GM19395 (cell line): ENCODE data around the gene PAFAH2.

Experiments used
- ATAC-seq: cut with Tn5 transposase; IDR thresholded peaks from one replicate; pipeline ENCODE4 v1.9.1; 2021; ENCODE audit warnings: mild to moderate bottlenecking, moderate library complexity; ENCODE audit not compliant: unreplicated experiment

PAFAH2 gene

GRCh38 chr1:26031611-26032220, 33.9 kb upstream of the PAFAH2 start:
- no peak for ATAC-seq

DNA sequence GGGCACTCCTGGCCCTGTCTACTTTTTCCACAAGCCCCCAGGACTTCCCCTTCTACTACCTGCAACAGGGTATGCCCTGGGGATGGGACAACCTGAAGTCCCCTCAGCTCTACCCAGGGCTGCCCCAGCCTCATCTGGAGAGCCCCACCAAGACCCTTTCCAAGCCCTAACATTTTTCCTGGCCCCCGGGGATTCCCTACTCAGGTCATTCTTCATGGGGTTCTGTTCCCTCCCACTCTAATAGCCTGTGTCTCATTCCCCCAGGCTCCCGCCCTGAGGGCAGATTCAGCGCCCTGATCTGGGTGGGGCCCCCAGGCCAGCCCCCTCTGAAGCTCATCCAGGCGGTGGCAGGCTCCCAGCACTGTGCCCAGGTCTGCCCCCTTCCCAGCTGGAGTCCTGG, 33.3 kb upstream of the PAFAH2 start:
- ATAC-seq = no peak

- ATAC-seq = no peak
Measured at GRCh38 chr1:26029864-26030481, 32.1 kb upstream of the PAFAH2 start.

GRCh38 chr1:26029054-26029863, 31.4 kb upstream of the PAFAH2 start:
- no peak for ATAC-seq

DNA sequence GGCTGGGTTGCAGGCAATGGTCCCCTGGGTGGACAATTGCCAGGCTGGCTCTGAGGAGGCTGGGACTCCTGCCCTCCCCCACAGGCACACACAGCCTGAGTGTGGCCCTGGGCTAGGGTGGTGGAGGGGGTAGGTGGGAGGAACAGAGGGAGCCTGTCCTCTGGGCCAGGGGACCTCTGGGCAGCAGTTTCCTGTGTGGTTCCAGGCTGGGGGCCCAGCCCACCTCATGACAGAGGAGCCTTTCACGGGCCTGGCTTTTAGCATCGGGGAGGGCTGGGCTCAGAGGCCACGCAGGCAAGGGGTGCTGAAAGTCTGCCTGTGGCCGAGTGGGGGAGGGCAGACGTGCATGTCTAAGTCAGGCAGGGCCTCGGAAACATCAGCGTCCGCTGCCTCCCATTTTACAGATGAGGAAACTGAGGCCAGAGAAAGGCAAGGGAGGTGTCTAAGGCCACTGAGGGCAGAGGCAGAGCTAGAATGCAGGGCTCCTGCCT, 30.7 kb upstream of the PAFAH2 start:
- no peak for ATAC-seq

DNA sequence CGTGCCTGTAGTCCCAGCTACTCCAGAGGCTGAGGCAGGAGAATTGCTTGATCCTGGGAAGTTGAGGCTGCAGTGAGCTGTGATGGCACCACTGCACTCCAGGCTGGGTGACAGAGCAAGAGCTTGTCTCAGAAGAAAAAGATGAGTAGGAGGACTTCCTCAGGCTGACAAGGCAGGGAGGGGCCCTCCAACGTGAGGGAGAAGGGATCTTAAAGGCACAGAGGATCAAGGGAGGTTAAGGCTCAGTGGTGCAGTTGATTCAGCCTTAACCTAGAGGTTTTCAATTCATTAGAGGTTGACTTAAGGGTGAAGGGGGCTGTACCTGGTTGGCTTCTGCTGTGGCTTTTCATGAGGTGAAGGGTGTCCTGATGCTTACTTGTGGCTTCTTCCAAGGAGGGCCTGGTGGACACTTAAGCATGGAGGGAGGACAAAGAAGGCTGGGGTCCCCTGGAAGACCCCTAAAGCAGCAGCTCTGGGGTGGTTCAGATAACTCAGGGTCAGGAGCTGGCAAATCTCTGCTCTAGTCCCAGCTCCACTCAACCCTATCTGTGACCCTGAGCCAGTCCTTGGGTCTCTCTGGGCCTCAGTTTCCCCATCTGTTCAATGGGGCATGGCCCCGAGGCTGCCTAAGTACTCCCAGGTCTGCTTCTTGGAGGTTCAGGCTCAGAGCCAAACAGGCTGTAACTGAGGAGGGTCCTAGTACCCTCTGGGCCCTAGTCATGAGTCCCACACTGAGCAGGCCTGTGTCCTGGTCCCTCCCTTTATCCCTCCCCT, 30.0 kb upstream of the PAFAH2 start:
- no peak for ATAC-seq

- ATAC-seq = no peak
Measured at GRCh38 chr1:26025517-26025916, 27.7 kb upstream of the PAFAH2 start.

- no peak for ATAC-seq
Measured at GRCh38 chr1:26025060-26025459, 27.2 kb upstream of the PAFAH2 start.

GRCh38 chr1:26023826-26024225, 26.0 kb upstream of the PAFAH2 start:
- no peak for ATAC-seq

DNA sequence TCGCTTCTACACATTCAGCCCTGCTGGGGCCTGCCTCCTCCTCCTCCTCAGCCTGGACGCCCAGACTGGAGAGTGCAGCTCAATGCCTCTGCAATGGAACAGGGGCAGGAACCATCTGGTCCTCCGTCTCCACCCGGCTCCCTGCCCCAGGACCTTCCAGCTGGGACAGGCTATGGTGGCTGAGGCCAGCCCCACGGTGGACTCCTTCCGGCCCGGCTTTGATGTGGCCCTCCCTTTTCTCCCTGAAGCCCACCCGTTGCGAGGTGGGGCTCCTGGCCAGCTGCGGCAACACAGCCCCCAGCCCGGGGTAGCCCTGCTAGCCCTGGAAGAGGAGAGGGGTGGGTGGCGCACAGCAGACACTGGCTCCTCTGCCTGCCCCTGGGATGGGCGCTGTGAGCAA, 25.1 kb upstream of the PAFAH2 start:
- no peak for ATAC-seq

DNA sequence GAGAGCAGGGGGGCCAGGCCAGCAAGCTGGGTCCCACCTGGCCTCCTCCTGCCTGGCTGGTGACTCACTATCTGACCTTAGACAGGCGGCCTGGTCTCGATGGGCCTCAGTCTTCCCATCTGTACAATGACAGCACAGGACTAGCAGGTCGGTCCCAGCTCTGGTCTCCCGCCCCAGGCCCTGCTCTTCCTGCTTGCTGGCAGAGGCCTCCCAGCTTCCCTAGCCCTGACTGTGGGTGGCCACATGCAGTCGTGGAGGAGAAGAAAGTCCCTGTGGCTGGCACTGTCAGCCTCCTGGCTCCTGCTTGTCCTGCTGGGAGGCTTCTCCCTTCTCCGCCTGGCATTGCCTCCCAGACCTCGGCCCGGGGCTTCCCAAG, 24.5 kb upstream of the PAFAH2 start:
- ATAC-seq = no peak

DNA sequence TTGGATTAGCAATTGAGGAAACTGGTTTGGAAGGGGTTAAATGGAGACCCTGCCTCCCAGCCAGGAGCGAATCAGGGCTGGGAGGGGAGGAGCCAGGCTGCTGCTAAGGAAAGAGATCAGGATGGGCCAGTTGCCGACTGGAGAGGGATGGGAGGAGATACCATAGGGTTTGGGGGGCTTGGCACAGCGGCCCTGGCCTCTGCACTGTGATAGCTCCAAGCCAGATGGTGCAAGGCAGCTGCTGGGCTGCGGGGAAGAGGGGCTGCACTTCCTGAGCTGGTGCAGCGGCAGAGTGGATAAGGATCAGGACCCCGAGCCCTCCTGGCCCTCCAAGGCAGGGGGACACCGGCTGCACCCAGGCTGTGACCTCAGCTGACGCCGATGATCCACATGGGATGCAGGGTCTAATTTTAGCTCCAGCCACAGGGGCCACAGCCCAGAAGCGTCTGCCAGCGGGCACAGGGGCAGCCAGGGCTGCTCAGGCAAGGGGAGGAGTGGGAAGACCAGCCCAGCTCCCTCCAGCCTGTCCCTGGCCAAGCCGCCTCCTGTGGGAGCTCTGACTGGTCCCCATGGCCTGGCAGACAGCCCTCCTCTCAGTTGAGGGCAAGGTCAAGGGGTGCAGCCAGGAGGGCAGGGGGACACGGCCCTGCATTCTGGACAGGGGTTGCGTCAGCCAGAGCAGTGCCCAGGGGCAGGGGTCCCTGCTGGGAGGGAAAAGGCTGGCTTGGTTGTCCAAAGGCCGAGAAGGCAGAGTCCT, 24.0 kb upstream of the PAFAH2 start, which contains the start of gene EXTL1:
Gene EXTL1, plus strand, starts transcription at position 129 of the 757 bp plus-strand sequence. CDS start 872 bp downstream, outside the sequence.
- no peak for ATAC-seq

- no peak for ATAC-seq
Measured at GRCh38 chr1:26020941-26021646, 23.2 kb upstream of the PAFAH2 start.

DNA sequence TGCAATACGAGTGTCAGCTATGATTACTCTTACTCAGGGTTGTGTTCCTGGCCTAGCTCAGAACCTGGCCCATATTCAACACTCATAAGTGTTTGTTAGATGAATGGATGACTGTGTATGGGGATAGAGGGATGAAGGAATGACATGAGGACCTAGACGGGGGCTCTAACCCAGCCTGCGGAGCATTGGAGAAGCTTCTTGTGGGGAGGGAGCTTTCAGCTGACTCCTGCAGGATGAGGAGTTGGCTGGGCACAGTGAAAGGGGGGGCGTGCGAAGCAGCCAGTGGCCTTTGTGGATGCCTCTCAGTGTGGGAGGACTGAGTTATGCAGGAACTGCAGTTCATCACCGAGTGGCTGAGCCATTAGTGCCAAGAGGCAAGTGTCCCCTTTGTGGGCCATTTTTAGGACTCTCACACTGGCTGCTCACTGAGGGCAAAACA, 22.5 kb upstream of the PAFAH2 start:
- no peak for ATAC-seq

- no peak for ATAC-seq
Measured at GRCh38 chr1:26019641-26020315, 21.9 kb upstream of the PAFAH2 start.

- ATAC-seq = no peak
Measured at GRCh38 chr1:26017606-26018005, 19.7 kb upstream of the PAFAH2 start.

DNA sequence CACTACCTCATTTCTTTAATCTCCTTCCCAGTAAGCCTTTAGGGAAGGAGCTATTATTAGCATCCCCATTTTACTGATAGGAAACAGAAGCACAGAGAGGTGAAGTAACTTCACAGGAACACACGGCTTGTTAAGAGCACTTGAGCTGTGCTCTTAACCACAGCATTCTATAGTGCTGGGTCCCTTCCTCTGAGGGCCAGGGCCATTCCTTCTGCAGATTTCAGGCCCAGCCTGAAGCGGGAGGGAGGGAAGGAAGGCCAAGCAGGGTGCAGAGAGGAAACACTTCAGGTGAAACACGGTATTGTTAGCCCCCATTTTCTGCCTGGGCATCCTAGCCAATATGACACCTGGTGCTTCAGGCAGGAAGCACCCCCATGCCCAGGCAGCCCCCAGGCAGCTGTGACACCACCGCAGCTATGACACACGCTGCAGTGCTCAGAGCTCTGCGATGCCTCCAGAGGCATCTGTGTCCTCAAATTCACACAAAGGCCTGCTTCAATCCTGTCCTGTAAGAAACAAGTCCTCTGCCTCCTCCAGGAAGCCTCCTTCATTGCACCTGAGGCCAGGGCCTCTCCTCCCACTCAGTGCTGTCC, 19.2 kb upstream of the PAFAH2 start:
- no peak for ATAC-seq

DNA sequence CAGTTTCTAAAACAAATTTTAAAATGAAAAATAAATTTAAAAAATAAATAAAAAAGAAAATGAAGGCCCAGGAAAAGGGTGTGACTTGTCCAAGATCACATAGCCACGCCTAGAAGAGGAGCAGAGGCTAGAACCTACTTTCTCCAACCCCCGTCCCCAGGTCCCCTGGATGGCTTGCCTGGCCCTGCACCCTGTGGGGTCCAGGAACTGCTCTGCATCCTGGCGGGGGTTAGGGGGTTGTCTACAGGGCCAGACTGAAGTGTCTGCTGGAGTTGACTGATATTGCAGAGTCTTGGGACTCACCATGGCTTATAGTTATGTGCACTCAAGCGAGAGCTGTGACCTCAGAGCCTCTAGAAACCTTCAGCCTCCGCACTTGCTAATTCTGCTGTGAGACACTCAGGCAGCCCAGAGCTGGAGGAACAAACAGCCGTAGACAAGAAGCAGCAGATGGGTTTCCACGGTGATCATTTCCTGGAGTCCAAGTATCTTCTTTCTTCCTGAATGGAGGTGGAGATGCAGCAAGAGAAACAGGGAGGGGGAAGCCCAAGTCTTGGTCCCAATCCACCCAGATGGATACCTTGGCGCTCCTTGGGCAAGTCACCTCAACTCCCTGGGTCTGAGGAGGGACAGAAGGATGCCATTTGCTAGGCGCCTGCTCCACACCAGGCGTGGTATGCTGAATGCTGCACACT, 18.5 kb upstream of the PAFAH2 start:
- ATAC-seq = no peak
